Loucy (cell line): ENCODE data around the gene FGF21.
A peak's percentile ranks its signal among the peaks of the same experiment; 100 is the strongest.
"Not testable (repeated sequence)": the region's sequence is repeated elsewhere in the genome, so short reads cannot be mapped to it uniquely, and the experiment has no call there.

ENCODE experiments used
- H2AFZ ChIP-seq: fragments of 200-600 bp; sonication (generic); 2 replicates; pipeline ENCODE4 v1.6.0; 2016; ENCODE audit warnings: antibody characterized with exemption, mild to moderate bottlenecking, low read length, moderate library complexity
- H3F3A ChIP-seq: fragments of 200-600 bp; 2 replicates; pipeline ENCODE4 v1.6.0; 2016; ENCODE audit warnings: antibody characterized with exemption, low read depth, mild to moderate bottlenecking
- H3K27me3 ChIP-seq: fragments of 200-600 bp; sonication (generic); 2 replicates; pipeline ENCODE4 v1.6.1; 2014; ENCODE audit warnings: low read length, mild to moderate bottlenecking; ENCODE audit not compliant: insufficient read depth, poor library complexity, severe bottlenecking
- H3K36me3 ChIP-seq: fragments of 200-600 bp; sonication (generic); 2 replicates; pipeline ENCODE4 v1.6.1; 2016; ENCODE audit warnings: low read length; ENCODE audit not compliant: insufficient read depth
- H3K4me1 ChIP-seq: fragments of 200-600 bp; sonication (generic); 2 replicates; pipeline ENCODE4 v1.5.1; 2014; ENCODE audit warnings: low read length, mild to moderate bottlenecking; ENCODE audit not compliant: insufficient read depth, poor library complexity, severe bottlenecking
- H3K4me2 ChIP-seq: fragments of 200-600 bp; sonication (generic); 2 replicates; pipeline ENCODE4 v1.6.0; 2014; ENCODE audit warnings: antibody characterized with exemption, low read length, low read depth, mild to moderate bottlenecking; ENCODE audit not compliant: poor library complexity, severe bottlenecking
- H3K4me3 ChIP-seq: fragments of 200-600 bp; sonication (generic); 2 replicates; pipeline ENCODE4 v1.5.1; 2014; ENCODE audit warnings: low read length, mild to moderate bottlenecking, mixed read lengths; ENCODE audit not compliant: poor library complexity, severe bottlenecking
- H3K79me2 ChIP-seq: fragments of 200-600 bp; sonication (generic); 2 replicates; pipeline ENCODE4 v1.6.1; 2014; ENCODE audit warnings: low read length; ENCODE audit not compliant: insufficient read depth
- H3K9ac ChIP-seq: fragments of 200-600 bp; sonication (generic); 2 replicates; pipeline ENCODE4 v1.6.0; 2014; ENCODE audit warnings: mild to moderate bottlenecking, low read depth, low read length, moderate library complexity; ENCODE audit not compliant: poor library complexity, severe bottlenecking
- H3K9me2 ChIP-seq: fragments of 200-600 bp; sonication (generic); replicated peaks from 2 replicates; pipeline ENCODE4 v1.6.1; 2016; ENCODE audit warnings: low read depth, low read length, mixed read lengths
- H3K9me3 ChIP-seq: fragments of 200-600 bp; sonication (generic); 2 replicates; pipeline ENCODE4 v1.6.1; 2014; ENCODE audit warnings: mild to moderate bottlenecking, antibody characterized with exemption, low read length, low read depth; ENCODE audit not compliant: insufficient read depth
- H4K20me1 ChIP-seq: fragments of 200-600 bp; sonication (generic); 2 replicates; pipeline ENCODE4 v1.6.0; 2014; ENCODE audit warnings: antibody characterized with exemption, low read length, mild to moderate bottlenecking; ENCODE audit not compliant: insufficient read depth, poor library complexity, severe bottlenecking
- CTCF ChIP-seq: fragments of 200-600 bp; sonication (generic); conservative IDR thresholded peaks from 2 replicates; pipeline ENCODE4 v1.5.1; 2014; ENCODE audit warnings: mild to moderate bottlenecking, antibody characterized with exemption, low read length
- EZH2phosphoT487 ChIP-seq: fragments of 200-600 bp; IDR thresholded peaks from 2 replicates; pipeline ENCODE4 v1.6.1; 2018; ENCODE audit warnings: antibody characterized with exemption, mild to moderate bottlenecking, moderate library complexity, borderline replicate concordance

The FGF21 gene

GRCh38 chr19:48784527-48784926, 29.2 kb downstream of the FGF21 start:
- Histone ChIP-seq H3K9me2 (no peaks in the 10 kb centered on the region), H3K9ac (no peak overlapping the region), H3K27me3 (no peaks in the 10 kb centered on the region), H3K9me3 (no peaks in the 10 kb centered on the region), H4K20me1 (no peaks in the 10 kb centered on the region), H3K4me3 (no peak overlapping the region), H2AFZ (0 out of 2 replicates have a peak overlapping the region, but pooled peaks have one; percentile 9), H3K4me1 (no peaks in the 10 kb centered on the region), H3K79me2 (no peaks in the 10 kb centered on the region), H3K4me2 (no peak overlapping the region), H3K36me3 (no peaks in the 10 kb centered on the region), H3F3A (no peaks in the 10 kb centered on the region)
- peak; percentile 26 for TF ChIP-seq CTCF
- TF ChIP-seq EZH2phosphoT487 = no peak

GRCh38 chr19:48786422-48786821, 31.1 kb downstream of the FGF21 start:
- not testable (repeated sequence) for H3K9me3 ChIP-seq, H3K4me3 ChIP-seq, H2AFZ ChIP-seq, H3K9me2 ChIP-seq, H3K36me3 ChIP-seq, H3K79me2 ChIP-seq, H4K20me1 ChIP-seq, H3K4me1 ChIP-seq, H3K9ac ChIP-seq, H3K4me2 ChIP-seq, H3K27me3 ChIP-seq, H3F3A ChIP-seq

GRCh38 chr19:48787331-48787730, 32.0 kb downstream of the FGF21 start:
- not testable (repeated sequence) for H3K9me3 ChIP-seq, H3K9ac ChIP-seq, H2AFZ ChIP-seq, H3K4me2 ChIP-seq, H4K20me1 ChIP-seq, H3K27me3 ChIP-seq, H3K79me2 ChIP-seq, H3K9me2 ChIP-seq, H3F3A ChIP-seq, H3K4me3 ChIP-seq, H3K36me3 ChIP-seq, H3K4me1 ChIP-seq

GRCh38 chr19:48793271-48793670, 37.9 kb downstream of the FGF21 start:
- Histone ChIP-seq H3K4me1 (no peaks in the 10 kb centered on the region), H3K79me2 (no peaks in the 10 kb centered on the region), H3K9me2 (no peaks in the 10 kb centered on the region), H3K27me3 (no peaks in the 10 kb centered on the region), H3K9ac (no peak overlapping the region), H3K4me3 (no peak overlapping the region), H3K4me2 (no peak overlapping the region), H3K9me3 (no peaks in the 10 kb centered on the region), H4K20me1 (no peaks in the 10 kb centered on the region), H3F3A (no peaks in the 10 kb centered on the region), H2AFZ (no peak overlapping the region), H3K36me3 (no peaks in the 10 kb centered on the region)
- TF ChIP-seq EZH2phosphoT487 = no peak
- TF ChIP-seq CTCF = no peak
